ENCODE measurements around the gene PAX8. TPM values are rescaled to one million over a fixed set of nuclear protein-coding genes. Genes with fewer than 3 reads are reported as not detected.

Gene PAX8
- total and polyA plus RNA-seq, 2 of the 13 experiments (the other 11 are each of a cell fraction or from before 2014, with no cell fraction given), result 1.5 to 8.8 TPM

DNA sequence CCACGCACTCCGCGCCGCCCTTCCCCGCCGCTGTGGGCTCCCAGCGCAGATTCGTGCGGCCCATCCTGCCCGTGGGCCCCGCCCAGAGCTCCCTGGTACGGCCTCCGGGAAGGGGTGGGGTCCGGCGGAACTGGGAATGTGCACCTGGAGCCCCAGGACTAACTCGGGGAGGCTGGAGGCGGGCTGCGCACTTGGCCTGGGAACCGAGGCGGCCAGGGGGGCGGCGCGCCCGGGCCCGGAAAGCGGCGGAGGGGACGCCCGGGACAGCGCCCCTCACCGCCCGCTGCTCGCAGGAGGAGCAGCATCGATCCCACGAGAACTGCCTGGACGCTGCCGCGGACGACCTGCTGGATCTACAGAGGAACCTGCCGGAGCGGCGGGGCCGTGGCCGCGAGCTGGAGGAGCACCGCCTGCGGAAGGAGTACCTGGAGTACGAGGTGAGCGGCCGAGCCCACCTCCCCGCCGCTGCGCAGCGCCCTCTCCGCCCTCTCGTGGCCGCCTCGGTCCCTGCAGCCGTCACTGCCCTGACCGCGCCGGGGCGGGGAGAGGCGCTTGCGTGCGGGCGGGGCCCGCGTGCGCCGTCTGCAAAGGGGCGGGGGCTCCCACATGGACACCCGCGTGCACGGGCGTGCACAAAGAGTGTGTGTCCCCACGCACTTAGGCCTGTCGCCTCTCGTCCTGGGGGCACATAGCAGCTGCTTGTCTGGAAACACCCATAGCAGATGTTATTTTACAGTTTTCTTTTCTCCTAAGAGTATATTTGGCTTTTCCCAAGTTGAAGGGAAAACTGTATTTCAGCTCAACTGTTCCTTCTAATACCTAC lies 79.7 kb downstream of the PAX8 start (continued):
- TF ChIP-seq, protein P1, sequence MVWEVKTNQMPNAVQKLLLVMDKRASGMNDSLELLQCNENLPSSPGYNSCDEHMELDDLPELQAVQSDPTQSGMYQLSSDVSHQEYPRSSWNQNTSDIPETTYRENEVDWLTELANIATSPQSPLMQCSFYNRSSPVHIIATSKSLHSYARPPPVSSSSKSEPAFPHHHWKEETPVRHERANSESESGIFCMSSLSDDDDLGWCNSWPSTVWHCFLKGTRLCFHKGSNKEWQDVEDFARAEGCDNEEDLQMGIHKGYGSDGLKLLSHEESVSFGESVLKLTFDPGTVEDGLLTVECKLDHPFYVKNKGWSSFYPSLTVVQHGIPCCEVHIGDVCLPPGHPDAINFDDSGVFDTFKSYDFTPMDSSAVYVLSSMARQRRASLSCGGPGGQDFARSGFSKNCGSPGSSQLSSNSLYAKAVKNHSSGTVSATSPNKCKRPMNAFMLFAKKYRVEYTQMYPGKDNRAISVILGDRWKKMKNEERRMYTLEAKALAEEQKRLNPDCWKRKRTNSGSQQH (CRISPR knock-in tag; IDR thresholded peaks at IDR 0.05; ENCODE audit: low read depth), result peak; percentile 67; the same call in 1 of the 2 replicates
- TF ChIP-seq, protein P2, sequence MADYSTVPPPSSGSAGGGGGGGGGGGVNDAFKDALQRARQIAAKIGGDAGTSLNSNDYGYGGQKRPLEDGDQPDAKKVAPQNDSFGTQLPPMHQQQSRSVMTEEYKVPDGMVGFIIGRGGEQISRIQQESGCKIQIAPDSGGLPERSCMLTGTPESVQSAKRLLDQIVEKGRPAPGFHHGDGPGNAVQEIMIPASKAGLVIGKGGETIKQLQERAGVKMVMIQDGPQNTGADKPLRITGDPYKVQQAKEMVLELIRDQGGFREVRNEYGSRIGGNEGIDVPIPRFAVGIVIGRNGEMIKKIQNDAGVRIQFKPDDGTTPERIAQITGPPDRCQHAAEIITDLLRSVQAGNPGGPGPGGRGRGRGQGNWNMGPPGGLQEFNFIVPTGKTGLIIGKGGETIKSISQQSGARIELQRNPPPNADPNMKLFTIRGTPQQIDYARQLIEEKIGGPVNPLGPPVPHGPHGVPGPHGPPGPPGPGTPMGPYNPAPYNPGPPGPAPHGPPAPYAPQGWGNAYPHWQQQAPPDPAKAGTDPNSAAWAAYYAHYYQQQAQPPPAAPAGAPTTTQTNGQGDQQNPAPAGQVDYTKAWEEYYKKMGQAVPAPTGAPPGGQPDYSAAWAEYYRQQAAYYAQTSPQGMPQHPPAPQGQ (CRISPR knock-in tag; IDR thresholded peaks at IDR 0.05; ENCODE audit: borderline replicate concordance), result no peak
- TF ChIP-seq HNRNPH1 (optimal IDR thresholded peaks at IDR 0.05; ENCODE audit: low read depth, low read length) (no peak), NKX3-1 (CRISPR knock-in tag; IDR thresholded peaks at IDR 0.05) (no peak), REPIN1 (CRISPR knock-in tag; IDR thresholded peaks at IDR 0.05; ENCODE audit: borderline replicate concordance, low read depth) (peak; percentile 78; the same call in 1 of the 2 replicates), ZFY (CRISPR knock-in tag; IDR thresholded peaks at IDR 0.05) (peak; percentile 74), ZNF468 (CRISPR knock-in tag; IDR thresholded peaks at IDR 0.05) (0 out of 2 replicates have a peak, but pooled peaks have one; percentile 22), TEAD3 (CRISPR knock-in tag; optimal IDR thresholded peaks at IDR 0.05; ENCODE audit: borderline replicate concordance) (peak; percentile 23), DMAP1 (CRISPR knock-in tag; IDR thresholded peaks at IDR 0.05) (peak; percentile 84), RBAK (CRISPR knock-in tag; IDR thresholded peaks at IDR 0.05) (no peak), ZNF543 (CRISPR knock-in tag; IDR thresholded peaks at IDR 0.05) (peak; percentile 51; the same call in 1 of the 2 replicates), MIER2 (CRISPR knock-in tag; IDR thresholded peaks at IDR 0.05) (no peak), TBX2 (CRISPR knock-in tag; IDR thresholded peaks at IDR 0.05; ENCODE audit: borderline replicate concordance) (peak; percentile 81; the same call in 1 of the 2 replicates), SP140L (CRISPR knock-in tag; IDR thresholded peaks at IDR 0.05; ENCODE audit: borderline replicate concordance) (no peak), SP2 (CRISPR knock-in tag; IDR thresholded peaks at IDR 0.05) (peak; percentile 18; the same call in 1 of the 2 replicates), JUN (CRISPR knock-in tag; IDR thresholded peaks at IDR 0.05) (peak; percentile 80; the same call in 1 of the 2 replicates)
- TF ChIP-seq, protein P3, sequence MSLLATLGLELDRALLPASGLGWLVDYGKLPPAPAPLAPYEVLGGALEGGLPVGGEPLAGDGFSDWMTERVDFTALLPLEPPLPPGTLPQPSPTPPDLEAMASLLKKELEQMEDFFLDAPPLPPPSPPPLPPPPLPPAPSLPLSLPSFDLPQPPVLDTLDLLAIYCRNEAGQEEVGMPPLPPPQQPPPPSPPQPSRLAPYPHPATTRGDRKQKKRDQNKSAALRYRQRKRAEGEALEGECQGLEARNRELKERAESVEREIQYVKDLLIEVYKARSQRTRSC (CRISPR knock-in tag; IDR thresholded peaks at IDR 0.05; ENCODE audit: low read depth), result 0 out of 2 replicates have a peak, but pooled peaks have one; percentile 57
- TF ChIP-seq, protein P4, sequence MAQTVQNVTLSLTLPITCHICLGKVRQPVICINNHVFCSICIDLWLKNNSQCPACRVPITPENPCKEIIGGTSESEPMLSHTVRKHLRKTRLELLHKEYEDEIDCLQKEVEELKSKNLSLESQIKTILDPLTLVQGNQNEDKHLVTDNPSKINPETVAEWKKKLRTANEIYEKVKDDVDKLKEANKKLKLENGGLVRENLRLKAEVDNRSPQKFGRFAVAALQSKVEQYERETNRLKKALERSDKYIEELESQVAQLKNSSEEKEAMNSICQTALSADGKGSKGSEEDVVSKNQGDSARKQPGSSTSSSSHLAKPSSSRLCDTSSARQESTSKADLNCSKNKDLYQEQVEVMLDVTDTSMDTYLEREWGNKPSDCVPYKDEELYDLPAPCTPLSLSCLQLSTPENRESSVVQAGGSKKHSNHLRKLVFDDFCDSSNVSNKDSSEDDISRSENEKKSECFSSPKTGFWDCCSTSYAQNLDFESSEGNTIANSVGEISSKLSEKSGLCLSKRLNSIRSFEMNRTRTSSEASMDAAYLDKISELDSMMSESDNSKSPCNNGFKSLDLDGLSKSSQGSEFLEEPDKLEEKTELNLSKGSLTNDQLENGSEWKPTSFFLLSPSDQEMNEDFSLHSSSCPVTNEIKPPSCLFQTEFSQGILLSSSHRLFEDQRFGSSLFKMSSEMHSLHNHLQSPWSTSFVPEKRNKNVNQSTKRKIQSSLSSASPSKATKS (CRISPR knock-in tag; IDR thresholded peaks at IDR 0.05), result no peak
- TF ChIP-seq, protein P5, sequence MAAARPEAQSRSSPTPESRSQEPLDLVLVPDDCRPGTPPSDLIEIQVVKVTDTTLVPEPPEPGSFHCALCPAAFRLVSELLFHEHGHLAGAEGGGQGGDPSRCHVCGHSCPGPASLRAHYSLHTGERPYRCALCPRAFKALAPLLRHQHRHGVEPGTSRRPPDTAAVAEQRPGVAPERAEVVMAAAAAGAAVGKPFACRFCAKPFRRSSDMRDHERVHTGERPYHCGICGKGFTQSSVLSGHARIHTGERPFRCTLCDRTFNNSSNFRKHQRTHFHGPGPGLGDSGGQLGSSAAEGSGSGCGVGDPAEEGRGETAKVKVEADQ (CRISPR knock-in tag; IDR thresholded peaks at IDR 0.05; ENCODE audit: borderline replicate concordance), result peak; percentile 78
